AG04449 (cell line): ENCODE data around the gene POTEF.
"Not testable (repeated sequence)": the region's sequence is repeated elsewhere in the genome, so short reads cannot be mapped to it uniquely, and the experiment has no call there.

Experiments
- CTCF ChIA-PET: fragments of 350-600 bp; formaldehyde crosslinking; extraction: SDS; loops from one replicate; lab custom pipeline; 2021; ENCODE audit warnings: antibody characterized with exemption; lab: Yijun Ruan, JAX
- POLR2A ChIA-PET: fragments of 400-600, 350-600 bp; formaldehyde crosslinking; extraction: SDS; loops from one replicate; lab custom pipeline; 2020; ENCODE audit warnings: antibody characterized with exemption, inconsistent platforms; lab: Yijun Ruan, JAX
- DNase-seq: peaks from one replicate; pipeline ENCODE4 v3.0.0-alpha.2; 2010; ENCODE audit warnings: low read depth, low spot score
- H3K4me3 ChIP-seq: 2 replicates; pipeline ENCODE4 v1.5.1; 2011; ENCODE audit warnings: low read depth, mild to moderate bottlenecking, control low read depth, low read length
- CTCF ChIP-seq: IDR thresholded peaks from one replicate; pipeline ENCODE4 v1.5.1; 2011; ENCODE audit warnings: mild to moderate bottlenecking, moderate library complexity, low read length, control low read depth, inconsistent platforms; ENCODE audit not compliant: insufficient read depth; ENCODE audit errors: missing control alignments

Gene POTEF

GRCh38 chr2:130142396-130143265, 13.6 kb upstream of the POTEF start:
- POLR2A ChIA-PET, CTCF ChIA-PET, DNase-seq, H3K4me3 ChIP-seq: not testable (repeated sequence)

DNA sequence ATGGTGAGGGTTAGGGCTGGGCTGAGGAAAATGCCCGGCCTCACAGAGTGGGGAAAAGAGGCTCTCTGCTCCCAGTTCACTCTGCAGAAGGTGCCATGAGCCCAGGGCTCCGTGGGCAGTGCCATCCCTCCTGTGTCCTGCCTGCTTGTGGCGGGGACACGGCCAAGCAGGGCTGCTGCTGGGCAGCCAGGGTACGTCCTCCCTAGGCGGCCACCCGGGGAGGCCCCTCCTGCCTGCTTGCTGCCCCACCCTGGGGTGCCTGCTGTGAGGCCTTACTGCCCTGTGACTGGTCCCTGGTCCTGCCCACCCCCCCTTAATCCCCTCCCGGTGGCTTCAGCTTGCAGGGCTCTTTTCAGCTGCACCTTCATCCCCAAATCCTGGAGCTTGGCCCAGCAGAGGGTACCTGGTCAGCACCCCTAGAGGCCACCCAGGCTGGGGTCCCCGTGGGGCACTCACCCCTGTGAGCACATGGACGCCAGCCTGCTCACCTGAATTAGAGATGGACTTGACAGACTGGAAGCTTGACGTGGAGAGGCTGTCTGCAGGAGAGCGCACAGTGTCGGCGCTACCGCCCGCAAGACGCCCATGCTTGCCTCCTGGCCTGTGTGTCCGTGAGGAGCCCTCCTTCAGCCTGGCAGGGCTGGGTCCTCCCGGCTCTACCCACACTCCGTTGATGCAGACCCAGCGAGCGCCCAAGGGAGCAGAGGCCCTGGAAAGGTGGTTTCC, 12.8 kb upstream of the POTEF start:
- DNase-seq, POLR2A ChIA-PET: not testable (repeated sequence)

DNA sequence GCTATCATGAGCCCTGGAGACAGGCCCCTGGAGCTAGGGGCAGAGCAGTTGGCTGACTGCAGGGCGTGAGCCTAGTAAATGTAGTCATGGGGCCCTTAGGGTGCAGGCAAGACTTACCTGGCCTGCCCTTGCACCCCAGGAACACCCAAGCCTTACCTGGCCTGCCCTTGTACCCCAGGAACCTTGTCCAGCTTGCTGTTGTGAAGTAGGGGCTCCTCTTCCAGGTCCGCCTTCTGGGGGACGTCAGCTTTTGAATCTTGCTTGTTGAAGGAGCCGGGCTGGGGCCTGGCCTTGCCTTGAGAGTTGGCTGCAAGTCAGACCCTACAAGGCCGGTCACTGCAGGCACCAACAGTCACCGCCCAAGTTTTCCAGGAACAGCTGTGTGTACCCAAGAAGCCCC, 12.0 kb upstream of the POTEF start:
- DNase-seq, H3K4me3 ChIP-seq, POLR2A ChIA-PET, CTCF ChIA-PET: not testable (repeated sequence)

More for the DNA sequence above, 12.8 kb upstream of the POTEF start:
- H3K4me3 ChIP-seq, CTCF ChIA-PET: not testable (repeated sequence)

DNA sequence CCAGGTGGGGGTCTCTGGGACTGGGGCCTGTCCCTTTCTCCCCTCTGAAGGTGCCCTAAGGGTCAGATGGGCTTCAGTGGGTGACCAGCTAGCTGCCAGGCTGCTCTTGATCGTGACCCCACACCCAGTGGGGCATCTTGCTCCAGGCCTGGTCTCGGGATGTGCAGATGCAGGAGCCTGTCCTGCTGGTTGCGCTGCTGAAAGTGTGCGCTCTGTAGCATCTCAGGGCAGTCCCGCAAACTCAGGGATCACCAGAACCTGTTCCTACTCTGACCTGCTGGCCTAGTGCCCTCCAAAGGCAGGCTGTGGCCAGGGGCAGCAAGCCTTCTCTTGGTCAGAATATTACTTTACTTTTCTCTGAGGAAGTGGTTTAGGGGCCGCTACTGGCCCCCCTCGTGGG, 11.5 kb upstream of the POTEF start:
- CTCF ChIA-PET, POLR2A ChIA-PET, DNase-seq, H3K4me3 ChIP-seq: not testable (repeated sequence)

DNA sequence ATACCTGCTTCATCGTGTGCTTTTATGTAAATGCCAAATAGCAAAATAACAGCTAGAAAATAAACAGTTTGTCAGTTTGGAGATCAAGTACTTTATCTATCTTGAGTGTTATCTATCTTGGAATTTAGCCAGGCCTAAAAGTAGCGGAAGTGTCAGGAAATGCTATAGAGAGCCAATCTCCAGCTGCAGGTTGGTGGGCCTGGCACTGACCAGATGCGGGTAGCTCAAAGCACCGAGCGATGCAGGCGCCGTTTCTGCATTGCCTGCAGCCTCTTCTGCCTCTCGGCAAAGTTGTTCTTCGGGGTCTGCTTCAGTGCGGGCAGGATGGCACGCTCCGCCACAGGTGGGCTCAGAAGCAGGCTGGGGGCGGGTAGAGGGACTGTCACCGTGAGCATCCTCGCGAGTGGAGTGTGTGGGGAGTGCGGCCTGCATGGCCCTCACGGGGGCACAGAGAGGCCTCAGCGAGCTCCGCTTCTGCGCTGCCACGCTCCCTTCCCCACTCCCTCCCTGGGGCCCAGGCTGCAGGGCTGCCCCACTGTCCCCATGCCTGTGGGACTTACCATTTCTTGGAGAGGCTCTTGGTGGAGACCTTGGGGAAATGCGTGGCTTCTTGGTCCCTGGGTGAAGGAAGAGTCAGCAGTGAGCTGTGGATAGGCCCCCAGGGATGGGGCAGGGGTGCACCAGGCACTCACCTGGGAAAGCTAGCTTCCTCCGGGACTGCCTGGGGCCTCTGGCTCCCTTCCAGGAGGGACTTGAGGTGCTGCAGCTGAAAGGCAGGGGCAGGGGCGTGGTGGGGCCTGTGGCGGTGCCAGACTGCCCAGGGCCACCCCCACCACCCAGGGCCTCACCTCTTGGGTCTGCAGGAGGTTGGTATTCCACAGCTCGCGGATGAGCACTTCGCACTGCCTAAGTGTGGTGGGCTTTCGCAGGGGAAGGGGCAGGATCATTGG, 10.6 kb upstream of the POTEF start:
- POLR2A ChIA-PET, CTCF ChIA-PET, H3K4me3 ChIP-seq, DNase-seq: not testable (repeated sequence)

DNA sequence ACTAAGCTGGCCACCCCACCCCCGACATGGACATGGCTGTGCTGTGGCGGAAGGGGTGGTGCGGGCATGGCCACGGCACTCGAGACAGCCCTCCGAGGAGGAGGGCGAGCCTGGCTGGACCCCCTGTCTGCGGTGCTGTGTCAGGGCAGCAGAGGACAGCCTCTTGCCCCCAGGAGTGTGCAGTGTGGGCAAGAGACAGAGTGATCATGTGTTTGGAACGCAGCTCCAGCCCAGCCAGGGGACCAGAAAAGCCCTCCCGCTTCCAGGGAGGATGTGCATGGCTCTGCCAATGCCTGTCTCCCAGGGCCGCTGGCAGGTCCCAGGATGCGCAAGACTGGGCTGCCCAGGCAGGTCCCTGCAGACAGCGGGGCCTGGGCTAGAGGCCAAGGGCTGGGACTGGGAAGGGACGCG, 9.8 kb upstream of the POTEF start:
- DNase-seq, H3K4me3 ChIP-seq, POLR2A ChIA-PET, CTCF ChIA-PET: not testable (repeated sequence)

DNA sequence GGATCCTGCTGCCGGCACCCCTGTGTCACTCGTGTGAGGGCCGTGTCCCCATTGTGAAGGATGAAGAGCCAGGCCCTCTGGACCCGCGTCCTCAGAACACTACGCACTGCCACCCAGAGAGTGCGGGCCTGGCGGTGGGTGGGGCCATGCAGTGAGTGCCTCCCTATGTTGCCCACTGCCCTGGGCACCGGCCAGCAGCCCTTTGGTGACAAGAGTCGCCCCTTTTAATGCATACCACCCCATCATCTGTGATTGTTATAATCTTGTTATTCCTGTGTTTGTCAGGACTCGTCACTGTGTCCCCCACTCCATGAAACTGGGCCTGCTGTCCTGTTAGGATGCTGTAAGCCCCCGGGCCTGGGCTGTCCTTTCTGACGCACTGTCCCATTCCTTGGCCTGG, 9.3 kb upstream of the POTEF start:
- H3K4me3 ChIP-seq, DNase-seq, CTCF ChIA-PET, POLR2A ChIA-PET: not testable (repeated sequence)

DNA sequence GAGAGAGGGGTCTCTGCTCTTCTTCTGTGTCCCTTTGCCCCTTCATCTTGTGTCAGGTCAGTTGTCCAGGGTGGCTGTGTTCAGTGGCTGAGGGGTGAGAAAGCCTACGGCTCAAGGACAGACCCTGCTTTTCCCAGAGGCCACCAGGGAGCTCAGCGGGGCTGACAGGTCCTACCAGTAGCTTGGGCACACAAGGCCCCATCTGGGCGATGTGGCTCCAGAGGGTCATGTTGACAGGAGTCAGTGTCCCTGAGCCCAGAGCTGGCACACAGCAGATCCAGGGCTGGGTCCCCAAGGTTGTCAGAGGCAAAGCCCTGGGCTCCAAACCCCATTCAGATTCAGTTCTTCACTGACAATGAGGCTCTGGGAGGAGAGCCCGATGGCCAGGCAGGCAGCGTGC, 8.1 kb upstream of the POTEF start:
- H3K4me3 ChIP-seq, CTCF ChIA-PET, DNase-seq, POLR2A ChIA-PET: not testable (repeated sequence)

GRCh38 chr2:130136546-130136945, 7.5 kb upstream of the POTEF start:
- H3K4me3 ChIP-seq, POLR2A ChIA-PET, CTCF ChIA-PET, DNase-seq: not testable (repeated sequence)

DNA sequence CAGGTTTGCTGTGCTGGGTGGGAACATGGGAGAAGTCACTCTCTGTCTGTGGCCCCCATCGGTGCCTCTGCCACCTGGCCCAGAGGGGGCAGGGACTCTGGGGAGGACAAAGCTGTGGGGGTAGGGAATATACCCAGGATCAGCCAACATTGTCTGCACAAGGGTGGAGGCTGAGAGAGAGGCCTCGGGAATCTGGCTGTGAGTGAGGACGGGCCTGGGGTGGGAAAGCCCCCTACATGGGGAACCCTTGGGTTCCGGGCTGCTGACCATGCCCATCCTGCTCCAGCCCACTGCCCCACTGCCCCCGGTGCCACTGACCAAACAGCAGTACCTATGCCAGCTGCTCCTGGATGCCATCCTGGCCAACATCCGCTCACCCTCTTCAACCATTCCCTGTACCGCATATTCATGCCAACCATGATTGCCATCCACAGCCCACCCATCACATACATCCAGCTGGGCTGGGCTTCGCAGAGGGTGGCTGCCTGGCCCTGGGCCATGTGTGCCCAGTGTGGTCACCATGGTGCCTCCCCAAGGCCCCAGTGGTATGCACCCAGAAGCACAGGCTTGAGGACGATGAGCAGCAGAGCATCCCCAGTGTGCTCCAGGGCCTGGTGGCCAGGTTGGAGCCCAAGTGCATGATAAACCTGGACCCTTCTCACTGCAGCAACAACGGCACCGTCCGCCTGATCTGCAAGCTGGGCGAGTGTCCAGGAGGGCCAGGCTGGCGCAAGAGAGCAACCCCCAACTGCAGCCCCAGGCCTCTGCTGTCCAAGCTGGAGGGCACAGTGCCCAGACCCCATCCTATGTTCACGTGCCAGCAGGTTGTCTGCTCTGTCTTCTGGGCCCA, 6.9 kb upstream of the POTEF start:
- no peak for DNase-seq
- no peak overlapping the region for H3K4me3 ChIP-seq
- POLR2A ChIA-PET = no interaction called here
- TF ChIP-seq CTCF = no peak
- CTCF ChIA-PET = no interaction called here

- H3K4me3 ChIP-seq, CTCF ChIA-PET, POLR2A ChIA-PET, DNase-seq: not testable (repeated sequence)
These were observed 558 bp downstream of the POTEF start for GRCh38 chr2:130128464-130128863.

DNA sequence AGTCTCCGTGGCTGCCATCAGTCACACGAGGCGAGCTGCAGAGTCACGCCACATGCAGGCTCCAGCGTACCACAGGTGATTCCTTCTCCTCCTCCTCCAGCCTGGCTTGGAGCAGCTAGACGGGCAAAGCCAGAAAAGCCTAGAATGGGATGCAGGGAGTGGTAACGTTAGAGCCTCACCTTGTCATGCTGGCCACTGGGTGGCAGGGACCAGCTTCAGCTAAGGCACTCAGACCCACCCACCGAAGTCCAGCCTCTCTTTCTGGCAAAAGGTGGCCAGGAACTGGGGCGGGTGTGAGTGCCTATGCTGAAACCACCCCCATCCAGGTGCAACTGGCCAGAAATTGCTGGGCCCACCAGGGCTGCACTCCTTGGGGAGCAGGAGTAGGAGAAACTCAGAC, 1.3 kb downstream of the POTEF start:
- CTCF ChIA-PET, DNase-seq, H3K4me3 ChIP-seq, POLR2A ChIA-PET: not testable (repeated sequence)

DNA sequence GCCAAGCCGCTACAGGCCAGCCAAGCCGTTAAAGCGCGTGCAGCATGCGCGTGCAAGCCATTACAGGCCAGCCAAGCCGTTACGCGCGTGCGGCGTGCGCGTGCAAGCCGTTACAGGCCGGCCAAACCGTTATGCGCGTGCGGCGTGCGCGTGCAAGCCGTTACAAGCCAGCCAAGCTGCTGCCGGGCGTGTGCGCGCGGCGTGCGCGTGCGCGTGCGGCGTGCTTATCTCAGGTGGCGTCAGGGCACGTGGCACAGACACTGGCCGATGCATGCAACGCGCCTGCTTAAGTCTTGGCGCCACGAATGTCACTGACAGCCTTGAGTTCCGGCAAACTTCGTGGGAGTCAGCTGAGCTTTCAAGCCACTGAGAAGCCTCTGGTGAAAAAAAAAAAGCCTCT, 8.1 kb downstream of the POTEF start:
- DNase-seq, H3K4me3 ChIP-seq, CTCF ChIA-PET, POLR2A ChIA-PET: not testable (repeated sequence)
